PFSK-1 (cell line): ENCODE results near the gene DNAH9.

Source experiments
- FOXP2 ChIP-seq: optimal IDR thresholded peaks from 2 replicates; pipeline ENCODE3; 2011; ENCODE audit warnings: borderline replicate concordance, control low read depth, inconsistent platforms; ENCODE audit not compliant: insufficient read depth; ENCODE audit errors: extremely low read length, extremely low read depth
- POLR2AphosphoS5 ChIP-seq: IDR thresholded peaks from 2 replicates; pipeline ENCODE4 v1.6.1; 2012; ENCODE audit warnings: low read depth, mild to moderate bottlenecking, control low read depth, low read length, moderate library complexity
- REST ChIP-seq, 2 experiments: IDR thresholded peaks; 2 replicates each; pipeline versions ENCODE4 v1.6.1 to v1.8.0; 2011 to 2012; ENCODE audit warnings: low read depth in 2 of 2, low read length in 2 of 2, control low read depth in 1 of 2, inconsistent platforms in 1 of 2, mild to moderate bottlenecking in 1 of 2, moderate library complexity in 1 of 2; ENCODE audit not compliant: insufficient read depth in 1 of 2
- SIN3A ChIP-seq: IDR thresholded peaks from 2 replicates; pipeline ENCODE4 v1.6.1; 2012; ENCODE audit warnings: mild to moderate bottlenecking, low read length, moderate library complexity, borderline replicate concordance; ENCODE audit not compliant: insufficient read depth
- TAF1 ChIP-seq: IDR thresholded peaks from 2 replicates; pipeline ENCODE4 v1.6.1; 2012; ENCODE audit warnings: low read length, control low read depth, borderline replicate concordance; ENCODE audit not compliant: insufficient read depth

The DNAH9 gene

GRCh38 chr17:11554042-11554441, 44.2 kb upstream of the DNAH9 start:
- TF ChIP-seq TAF1 (no peak), FOXP2 (no peak), POLR2AphosphoS5 (no peak), REST (IDR thresholded peaks at IDR 0.05; ENCODE audit: insufficient read depth in 1 of 2, low read depth in 2 of 2, low read length in 2 of 2) (no peak), SIN3A (no peak)

GRCh38 chr17:11554542-11554941, 43.7 kb upstream of the DNAH9 start:
- TF ChIP-seq FOXP2 (no peak), TAF1 (no peak), POLR2AphosphoS5 (no peak), REST (IDR thresholded peaks at IDR 0.05; ENCODE audit: insufficient read depth in 1 of 2, low read depth in 2 of 2, low read length in 2 of 2) (no peak), SIN3A (no peak)

GRCh38 chr17:11555530-11555929, 42.7 kb upstream of the DNAH9 start:
- TF ChIP-seq POLR2AphosphoS5 (no peak), SIN3A (no peak), TAF1 (no peak), REST (IDR thresholded peaks at IDR 0.05; ENCODE audit: insufficient read depth in 1 of 2, low read depth in 2 of 2, low read length in 2 of 2) (no peak)

- TF ChIP-seq TAF1 (no peak), REST (IDR thresholded peaks at IDR 0.05; ENCODE audit: insufficient read depth in 1 of 2, low read depth in 2 of 2, low read length in 2 of 2) (no peak), POLR2AphosphoS5 (no peak), SIN3A (no peak)
Measured at GRCh38 chr17:11557727-11558452, 40.4 kb upstream of the DNAH9 start.

- TF ChIP-seq REST (IDR thresholded peaks at IDR 0.05; ENCODE audit: insufficient read depth in 1 of 2, low read depth in 2 of 2, low read length in 2 of 2) (no peak), FOXP2 (no peak), POLR2AphosphoS5 (no peak), SIN3A (no peak), TAF1 (no peak)
Measured at GRCh38 chr17:11558681-11559234, 39.5 kb upstream of the DNAH9 start.
